Tibial nerve (tissue), 3 donors: ENCODE data around the gene IPO5.

Source experiments
- POLR2A ChIP-seq, 2 donors: fragments of 450-650 bp; IDR thresholded peaks; one replicate each; pipeline ENCODE4 v1.6.1; 2017; ENCODE audit warnings: antibody characterized with exemption in 2 of 2, mild to moderate bottlenecking in 2 of 2, moderate library complexity in 2 of 2
- TF ChIP-seq, protein P1 (sequence below), 5 experiments: fragments of 200-600 bp in 3 of 5; fragments of 450-650 bp in 2 of 5; sonication (generic) in 3 of 5; IDR thresholded peaks; one replicate each; pipeline ENCODE4 v1.5.1; 2016 to 2019; ENCODE audit warnings: antibody characterized with exemption in 5 of 5, mild to moderate bottlenecking in 3 of 5, moderate library complexity in 2 of 5

DNA sequence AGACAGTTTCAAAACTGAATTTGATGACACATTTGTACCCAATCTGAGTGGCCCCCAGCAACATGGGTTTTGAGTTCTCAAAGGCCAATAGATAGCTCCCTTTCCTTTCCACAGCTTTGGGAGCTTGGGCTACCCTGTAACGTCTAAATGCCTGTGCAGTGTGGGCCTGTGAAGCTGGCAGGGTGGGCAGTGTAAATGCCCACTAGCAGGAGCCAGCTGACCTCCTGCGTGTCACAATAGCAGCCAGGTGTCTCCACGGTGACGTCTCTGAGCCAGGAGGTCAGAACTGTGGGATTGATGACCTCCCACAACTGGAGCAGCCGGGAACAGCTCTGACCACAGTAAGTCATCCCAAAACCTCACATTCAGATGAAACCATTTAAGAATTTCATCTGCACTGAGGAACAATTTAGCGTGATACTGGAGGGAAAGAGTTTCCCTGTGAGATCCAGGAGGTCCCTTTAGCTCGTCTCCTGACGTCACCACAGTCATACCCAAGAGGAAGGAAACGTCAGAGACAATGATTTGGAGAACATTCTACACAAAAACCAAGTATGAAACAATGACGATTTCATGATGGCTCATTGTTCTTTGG is at the start of gene IPO5:
- TF ChIP-seq, protein P1, sequence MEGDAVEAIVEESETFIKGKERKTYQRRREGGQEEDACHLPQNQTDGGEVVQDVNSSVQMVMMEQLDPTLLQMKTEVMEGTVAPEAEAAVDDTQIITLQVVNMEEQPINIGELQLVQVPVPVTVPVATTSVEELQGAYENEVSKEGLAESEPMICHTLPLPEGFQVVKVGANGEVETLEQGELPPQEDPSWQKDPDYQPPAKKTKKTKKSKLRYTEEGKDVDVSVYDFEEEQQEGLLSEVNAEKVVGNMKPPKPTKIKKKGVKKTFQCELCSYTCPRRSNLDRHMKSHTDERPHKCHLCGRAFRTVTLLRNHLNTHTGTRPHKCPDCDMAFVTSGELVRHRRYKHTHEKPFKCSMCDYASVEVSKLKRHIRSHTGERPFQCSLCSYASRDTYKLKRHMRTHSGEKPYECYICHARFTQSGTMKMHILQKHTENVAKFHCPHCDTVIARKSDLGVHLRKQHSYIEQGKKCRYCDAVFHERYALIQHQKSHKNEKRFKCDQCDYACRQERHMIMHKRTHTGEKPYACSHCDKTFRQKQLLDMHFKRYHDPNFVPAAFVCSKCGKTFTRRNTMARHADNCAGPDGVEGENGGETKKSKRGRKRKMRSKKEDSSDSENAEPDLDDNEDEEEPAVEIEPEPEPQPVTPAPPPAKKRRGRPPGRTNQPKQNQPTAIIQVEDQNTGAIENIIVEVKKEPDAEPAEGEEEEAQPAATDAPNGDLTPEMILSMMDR (IDR thresholded peaks at IDR 0.05): no peak
- no peak for TF ChIP-seq POLR2A (IDR thresholded peaks at IDR 0.05)
